Keratinocyte (primary cell): ENCODE data around the gene FDX2.

ENCODE experiments used
- CTCF ChIP-seq, 3 experiments: IDR thresholded peaks in 1 of 3; conservative IDR thresholded peaks in 1 of 3; optimal IDR thresholded peaks in 1 of 3; 2 replicates in 2 of 3; 3 replicates in 1 of 3; pipeline versions ENCODE3 to v1.5.1; 2011; ENCODE audit warnings: low read length in 3 of 3, mild to moderate bottlenecking in 3 of 3, moderate library complexity in 2 of 3, control low read depth in 1 of 3, inconsistent platforms in 1 of 3; ENCODE audit not compliant: insufficient read depth in 2 of 3; ENCODE audit errors: extremely low read depth in 1 of 3
- EZH2 ChIP-seq: IDR thresholded peaks from one replicate; pipeline ENCODE4 v1.6.1; 2012; ENCODE audit warnings: inconsistent platforms, mild to moderate bottlenecking, low read length, moderate library complexity

DNA sequence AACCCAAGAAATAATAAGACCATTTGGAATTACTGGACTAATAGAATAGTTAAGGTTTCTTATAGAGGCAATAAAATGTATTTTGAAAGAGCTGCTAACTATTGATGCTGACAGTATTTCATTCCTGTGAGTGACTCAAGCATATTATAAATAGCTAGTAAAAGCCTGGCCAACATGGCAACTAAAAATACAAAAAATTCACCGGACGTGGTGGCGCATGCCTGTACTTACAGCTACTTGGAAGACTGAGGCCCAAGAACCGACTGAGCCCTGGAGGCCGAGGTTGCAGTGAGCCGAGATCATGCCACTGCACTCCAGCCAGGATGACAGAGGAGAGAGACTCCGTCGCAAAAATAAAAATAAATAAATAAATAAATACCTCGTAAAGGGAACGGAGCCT, 29.0 kb upstream of the FDX2 start:
- TF ChIP-seq CTCF (optimal IDR thresholded peaks at IDR 0.05 in 1 of 3, IDR thresholded peaks at IDR 0.05 in 1 of 3, conservative IDR thresholded peaks at IDR 0.05 in 1 of 3; ENCODE audit: extremely low read depth in 1 of 3, insufficient read depth in 2 of 3, low read length in 3 of 3) (no peak), EZH2 (no peak)
